HCT116 (cell line): ENCODE measurements around the gene RHOH. TPM values are rescaled to one million over a fixed set of nuclear protein-coding genes. Genes with fewer than 3 reads are reported as not detected.

Source experiments
- ATAC-seq: fragments of 200-7000 bp; cut with Tn5 transposase; 2 replicates; pipeline ENCODE4 v1.9.1; 2020; ENCODE audit warnings: mild to moderate bottlenecking, moderate library complexity
- BruUV-seq: library from RNA; stranded (reverse); fragments of 400-500 nt; replicated peaks from 2 replicates; lab custom pipeline; 2021; lab: Mats Ljungman, UMichigan
- CTCF ChIA-PET: fragments of 300-600 bp; sonication (Branson Sonifier 250); formaldehyde crosslinking; loops from one replicate; lab custom pipeline; 2021; ENCODE audit warnings: antibody characterized with exemption; lab: Charles Lee
- POLR2A ChIA-PET: fragments of 300-600, 350-600 bp; sonication (Branson Sonifier 250); formaldehyde crosslinking; loops from one replicate; lab custom pipeline; 2021; ENCODE audit warnings: antibody characterized with exemption; lab: Charles Lee
- RAD21 ChIA-PET, 2 experiments: fragments of 300-600 bp; sonication (Branson Sonifier 250); formaldehyde crosslinking; loops; one replicate each; lab custom pipeline; 2023; ENCODE audit warnings: low total read pairs in 2 of 2; ENCODE audit not compliant: uncharacterized antibody in 2 of 2, unreplicated experiment in 2 of 2, low non-redundant PET in 1 of 2; lab: Charles Lee
- DNase-seq: peaks from one replicate; pipeline ENCODE4 v3.0.0-alpha.2; 2010; ENCODE audit warnings: low read depth, low spot score
- H2AFZ ChIP-seq: fragments of 200-600 bp; shearing (Covaris generic), sonication (generic); 2 replicates; pipeline ENCODE4 v1.6.1; 2017; ENCODE audit warnings: low read depth, mixed run types, mixed read lengths, antibody characterized with exemption, low read length; ENCODE audit not compliant: poor library complexity, severe bottlenecking
- H3K27ac ChIP-seq: 2 replicates; pipeline ENCODE4 v1.5.1; 2012; ENCODE audit warnings: low read depth, low read length
- H3K27me3 ChIP-seq: fragments of 200-600 bp; sonication (generic); 2 replicates; pipeline ENCODE4 v1.6.1; 2016; ENCODE audit warnings: mixed run types, low read length, mixed read lengths; ENCODE audit not compliant: insufficient read depth
- H3K36me3 ChIP-seq, 2 experiments: fragments of 200-500 bp in 1 of 2; fragments of 200-600 bp in 1 of 2; sonication (Bioruptor generic) in 1 of 2; sonication (generic) in 1 of 2; 2 replicates each; pipeline versions ENCODE4 v1.5.1 to v1.6.1; 2014 to 2016; ENCODE audit warnings: low read length in 2 of 2, inconsistent platforms in 1 of 2, mixed read lengths in 1 of 2, mixed run types in 1 of 2; ENCODE audit not compliant: insufficient read depth in 2 of 2, control insufficient read depth in 1 of 2
- H3K4me1 ChIP-seq, 2 experiments: fragments of 200-600 bp in 1 of 2; sonication (generic) in 1 of 2; 2 replicates each; pipeline versions ENCODE4 v1.5.1 to v1.6.1; 2012 to 2017; ENCODE audit warnings: low read length in 2 of 2, inconsistent platforms in 1 of 2, mild to moderate bottlenecking in 1 of 2, mixed read lengths in 1 of 2, mixed run types in 1 of 2, moderate library complexity in 1 of 2; ENCODE audit not compliant: insufficient read depth in 2 of 2, control insufficient read depth in 1 of 2
- H3K4me2 ChIP-seq: fragments of 200-600 bp; sonication (generic); 2 replicates; pipeline ENCODE4 v1.6.1; 2017; ENCODE audit warnings: mixed run types, low read length, mixed read lengths
- H3K4me3 ChIP-seq, 2 experiments: fragments of 200-600 bp in 1 of 2; sonication (generic) in 1 of 2; replicated peaks in 1 of 2; 2 replicates each; pipeline ENCODE4 v1.5.1; 2011 to 2016; ENCODE audit warnings: low read length in 2 of 2, control low read depth in 1 of 2, low read depth in 1 of 2, mild to moderate bottlenecking in 1 of 2, mixed read lengths in 1 of 2, mixed run types in 1 of 2
- H3K79me2 ChIP-seq: fragments of 200-600 bp; sonication (generic); 2 replicates; pipeline ENCODE4 v1.6.1; 2017; ENCODE audit warnings: mild to moderate bottlenecking, mixed run types, low read length, moderate library complexity, mixed read lengths; ENCODE audit not compliant: insufficient read depth
- H3K9ac ChIP-seq: fragments of 200-600 bp; sonication (generic); 2 replicates; pipeline ENCODE4 v1.6.1; 2016; ENCODE audit warnings: low read length, mixed read lengths
- H3K9me2 ChIP-seq: fragments of 200-600 bp; sonication (generic), shearing (Covaris generic); 2 replicates; pipeline ENCODE4 v1.6.1; 2017; ENCODE audit warnings: mixed run types, mild to moderate bottlenecking, moderate library complexity; ENCODE audit not compliant: insufficient read depth
- H3K9me3 ChIP-seq, 2 experiments: fragments of 200-500 bp in 1 of 2; fragments of 200-600 bp in 1 of 2; sonication (Bioruptor generic) in 1 of 2; sonication (generic) in 1 of 2; 2 replicates each; pipeline ENCODE4 v1.6.1; 2014 to 2017; ENCODE audit warnings: low read length in 2 of 2, mixed read lengths in 2 of 2, inconsistent platforms in 1 of 2, low read depth in 1 of 2, mild to moderate bottlenecking in 1 of 2, mixed run types in 1 of 2, moderate library complexity in 1 of 2; ENCODE audit not compliant: control insufficient read depth in 1 of 2, insufficient read depth in 1 of 2
- H4K20me1 ChIP-seq: fragments of 200-600 bp; sonication (generic), shearing (Covaris generic); 2 replicates; pipeline ENCODE4 v1.6.1; 2017; ENCODE audit warnings: mixed run types, mild to moderate bottlenecking, moderate library complexity; ENCODE audit not compliant: insufficient read depth
- CBX3 ChIP-seq: IDR thresholded peaks from 2 replicates; pipeline ENCODE4 v1.6.1; 2012; ENCODE audit warnings: low read depth
- EGR1 ChIP-seq: IDR thresholded peaks from 2 replicates; pipeline ENCODE4 v1.6.1; 2012; ENCODE audit warnings: low read depth
- ELF1 ChIP-seq: IDR thresholded peaks from 2 replicates; pipeline ENCODE4 v1.6.1; 2012; ENCODE audit warnings: low read depth, borderline replicate concordance
- EZH2 ChIP-seq: fragments of 200-600 bp; sonication (generic); IDR thresholded peaks from 2 replicates; pipeline ENCODE4 v1.6.1; 2017; ENCODE audit warnings: antibody characterized with exemption, mixed run types
- EZH2phosphoT487 ChIP-seq: fragments of 200-600 bp; IDR thresholded peaks from 2 replicates; pipeline ENCODE4 v1.6.1; 2018; ENCODE audit warnings: antibody characterized with exemption, borderline replicate concordance
- FOSL1 ChIP-seq: IDR thresholded peaks from 2 replicates; pipeline ENCODE4 v1.6.1; 2012; ENCODE audit warnings: low read depth
- JUND ChIP-seq: IDR thresholded peaks from 2 replicates; pipeline ENCODE4 v1.6.1; 2012
- POLR2A ChIP-seq: IDR thresholded peaks from 2 replicates; pipeline ENCODE4 v1.7.0; 2011; ENCODE audit warnings: borderline replicate concordance; ENCODE audit not compliant: insufficient read depth, insufficient read length; ENCODE audit errors: extremely low read depth
- SIN3A ChIP-seq: IDR thresholded peaks from 2 replicates; pipeline ENCODE4 v1.6.1; 2012; ENCODE audit warnings: low read depth
- SP1 ChIP-seq: IDR thresholded peaks from 2 replicates; pipeline ENCODE4 v1.6.1; 2012; ENCODE audit warnings: low read depth
- TCF7L2 ChIP-seq: IDR thresholded peaks from 2 replicates; pipeline ENCODE4 v1.7.0; 2011; ENCODE audit warnings: borderline replicate concordance, inconsistent platforms; ENCODE audit not compliant: insufficient read depth, insufficient read length; ENCODE audit errors: extremely low read depth
- ZFX ChIP-seq: fragments of 450-650 bp; IDR thresholded peaks from 2 replicates; pipeline ENCODE4 v1.6.1; 2017
- ZNF274 ChIP-seq: fragments of 200-500 bp; sonication (Bioruptor generic); IDR thresholded peaks from 2 replicates; pipeline ENCODE4 v1.6.1; 2014; ENCODE audit warnings: mild to moderate bottlenecking, low read depth, low read length, inconsistent platforms
- intact Hi-C: fragments of 100-400 bp; cut with micrococcal nuclease; formaldehyde crosslinking; loops from 2 replicates; pipeline ENCODE4 v1.10.0; 2022
- total RNA-seq: library from RNA; stranded (reverse); gene quantifications from one replicate; pipeline ENCODE4 v1.2.1, GENCODE V29; 2021; ENCODE audit not compliant: unreplicated experiment
- TF ChIP-seq, protein P1 (sequence below): IDR thresholded peaks from 2 replicates; pipeline ENCODE4 v1.6.1; 2012

Gene RHOH
- total RNA-seq, 1 experiment from 2014 or later = 0.74 TPM

- no peaks in the 10 kb centered on the region; the same call in 1 of the 2 replicates for H3K9me2 ChIP-seq
- CTCF ChIA-PET = no interaction called here
- no peaks in the 10 kb centered on the region for H3K27me3 ChIP-seq
- TF ChIP-seq TCF7L2 (no peak), SIN3A (no peak), JUND (no peak), EZH2phosphoT487 (no peak)
- TF ChIP-seq, protein P1, sequence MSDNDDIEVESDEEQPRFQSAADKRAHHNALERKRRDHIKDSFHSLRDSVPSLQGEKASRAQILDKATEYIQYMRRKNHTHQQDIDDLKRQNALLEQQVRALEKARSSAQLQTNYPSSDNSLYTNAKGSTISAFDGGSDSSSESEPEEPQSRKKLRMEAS = no peak
- POLR2A ChIA-PET = no interaction called here
- no peak overlapping the region for H3K27ac ChIP-seq
- H4K20me1 ChIP-seq = no peaks in the 10 kb centered on the region
- no peak for ATAC-seq
- H2AFZ ChIP-seq = no peak overlapping the region
- H3K9ac ChIP-seq = no peak overlapping the region
- H3K4me2 ChIP-seq = no peak overlapping the region
- intact Hi-C loops = no loop called here
- H3K9me3 ChIP-seq = no peaks in the 10 kb centered on the region
- peaks cover 3 to 23% of the 10 kb centered on the region in 2 experiments; a peak in 2 of 4 replicates for H3K4me1 ChIP-seq
- no peaks in the 10 kb centered on the region for H3K79me2 ChIP-seq
- RAD21 ChIA-PET = no interaction called here
- no TSS peak for BruUV-seq
- H3K36me3 ChIP-seq = no peaks in the 10 kb centered on the region
- DNase-seq = no peak
- no peak overlapping the region for H3K4me3 ChIP-seq
Measured at GRCh38 chr4:40182001-40182400, 14.8 kb upstream of the RHOH start.

DNA sequence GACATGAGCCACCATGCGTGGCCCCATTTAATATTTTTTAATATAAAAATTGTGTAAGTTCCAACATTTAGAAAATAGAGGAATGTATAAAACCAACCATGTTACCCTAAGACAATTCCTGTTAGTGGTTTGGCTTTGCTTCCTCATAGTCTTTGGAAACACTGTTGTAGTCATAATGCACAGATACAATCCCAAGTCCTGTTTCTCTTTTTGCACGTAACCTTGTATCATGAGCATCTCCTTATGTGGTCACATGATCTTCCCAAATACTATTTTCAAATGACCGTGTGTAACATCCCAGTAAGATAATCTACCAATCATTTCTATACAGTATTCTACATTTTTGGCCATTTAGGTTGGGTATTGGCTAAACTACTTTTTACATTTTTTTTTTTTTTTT is 13.9 kb upstream of the RHOH start:
- POLR2A ChIA-PET = no interaction called here

More for the DNA sequence above, 13.9 kb upstream of the RHOH start:
- intact Hi-C loops = no loop called here
- H3K4me1 ChIP-seq = peaks cover 3 to 23% of the 10 kb centered on the region in 2 experiments; a peak in 2 of 4 replicates
- TF ChIP-seq EZH2 (no peak), SP1 (no peak), EGR1 (no peak), ELF1 (no peak), FOSL1 (no peak), EZH2phosphoT487 (no peak), SIN3A (no peak), CBX3 (no peak), ZFX (no peak), POLR2A (no peak), ZNF274 (no peak)
- TF ChIP-seq, protein P1 = no peak
- H3K9me3 ChIP-seq = no peaks in the 10 kb centered on the region
- ATAC-seq = no peak
- no peaks in the 10 kb centered on the region for H3K27me3 ChIP-seq
- H2AFZ ChIP-seq = no peak overlapping the region
- no peak for DNase-seq
- no peaks in the 10 kb centered on the region; the same call in 1 of the 2 replicates for H3K9me2 ChIP-seq
- RAD21 ChIA-PET = no interaction called here
- CTCF ChIA-PET = no interaction called here
- H4K20me1 ChIP-seq = no peaks in the 10 kb centered on the region
- H3K4me3 ChIP-seq = no peak overlapping the region
- H3K79me2 ChIP-seq = no peaks in the 10 kb centered on the region
- no peak overlapping the region for H3K9ac ChIP-seq
- no peak overlapping the region for H3K4me2 ChIP-seq
- H3K27ac ChIP-seq = no peak overlapping the region
- no peaks in the 10 kb centered on the region for H3K36me3 ChIP-seq
- no TSS peak for BruUV-seq
